ENCODE measurements around the gene GSTM1.
A peak's percentile ranks its signal among the peaks of the same experiment; 100 is the strongest.
"Not testable (repeated sequence)": the region's sequence is repeated elsewhere in the genome, so short reads cannot be mapped to it uniquely, and the experiment has no call there.

GSTM1 gene

GRCh38 chr1:109659997-109660690, 27.5 kb upstream of the GSTM1 start:
- DNase-seq (ENCODE audit: low read depth, low spot score): no peak

GRCh38 chr1:109660691-109661026, 27.0 kb upstream of the GSTM1 start:
- DNase-seq (ENCODE audit: low read depth, low spot score): not testable (repeated sequence)

- DNase-seq (ENCODE audit: low read depth, low spot score): no peak
Observed at GRCh38 chr1:109661391-109661790, 26.2 kb upstream of the GSTM1 start.

GRCh38 chr1:109664671-109665070, 22.9 kb upstream of the GSTM1 start:
- DNase-seq (ENCODE audit: low read depth, low spot score): no peak

DNA sequence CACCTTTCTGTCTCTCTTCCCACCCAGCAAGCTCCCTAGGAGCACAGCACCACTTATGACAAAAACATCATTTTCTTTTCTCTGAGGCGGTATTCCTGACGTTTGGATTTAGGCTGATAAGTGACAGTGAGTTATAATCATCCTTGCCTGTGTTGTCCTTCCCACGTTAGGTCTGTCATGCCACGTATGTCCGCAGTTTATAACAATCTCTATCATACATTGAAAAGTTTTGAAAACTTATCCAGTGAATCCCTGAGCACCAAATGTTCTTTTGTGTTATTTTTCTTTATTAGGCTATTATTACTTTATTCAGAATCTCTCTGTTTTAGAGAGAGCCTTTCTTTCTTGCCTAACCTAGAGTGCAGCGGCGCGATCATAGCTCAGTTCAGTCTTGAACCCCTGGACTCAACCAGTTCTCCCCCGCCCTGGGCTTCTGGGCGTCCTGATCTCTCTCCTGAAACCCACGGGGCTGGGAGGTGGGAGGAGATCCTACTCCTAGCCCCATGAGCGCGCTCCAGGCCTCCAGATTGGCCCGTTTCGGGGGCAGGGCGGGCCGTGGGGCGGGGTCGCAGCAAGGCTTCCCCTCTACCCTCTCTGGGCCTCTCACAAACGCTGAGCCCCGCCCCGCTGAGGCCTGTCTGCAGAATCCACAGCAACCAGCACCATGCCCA, 20.0 kb upstream of the GSTM1 start, which contains the start of gene GSTM2:
Gene GSTM2 (plus strand): TSS at position 606 of the 671 bp plus-strand sequence. CDS start 59 bp downstream, at position 665.
- DNase-seq (ENCODE audit: low read depth, low spot score): peak; percentile 90

GRCh38 chr1:109668123-109668775, 19.4 kb upstream of the GSTM1 start:
- no peak for DNase-seq (ENCODE audit: low read depth, low spot score)

DNA sequence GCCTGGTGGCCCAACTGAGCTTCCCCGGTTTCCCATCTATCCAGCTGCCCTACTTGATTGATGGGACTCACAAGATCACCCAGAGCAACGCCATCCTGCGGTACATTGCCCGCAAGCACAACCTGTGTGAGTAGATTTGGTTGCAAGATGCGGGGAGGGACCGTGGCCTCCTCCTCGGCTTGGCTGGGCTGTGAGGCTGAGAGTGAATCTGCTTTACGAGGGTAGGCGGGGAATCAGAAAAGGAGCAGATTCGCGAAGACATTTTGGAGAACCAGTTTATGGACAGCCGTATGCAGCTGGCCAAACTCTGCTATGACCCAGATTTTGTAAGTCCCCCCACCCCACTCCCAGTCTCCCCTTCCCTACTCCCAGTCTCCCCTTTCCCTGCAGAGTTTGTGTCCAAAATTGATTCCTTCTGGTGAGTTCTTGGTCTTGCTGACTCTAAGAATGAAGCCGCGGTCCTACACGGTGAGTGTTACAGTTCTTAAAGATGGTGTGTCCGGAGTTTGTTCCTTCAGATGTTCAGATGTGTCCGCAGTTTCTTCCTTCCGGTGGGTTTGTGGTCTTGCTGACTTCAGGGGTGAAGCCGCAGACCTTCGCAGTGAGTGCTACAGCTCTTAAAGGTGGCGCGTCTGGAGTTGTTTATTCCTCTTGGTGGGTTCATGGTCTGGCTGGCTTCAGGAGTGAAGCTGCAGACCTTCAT, 18.2 kb upstream of the GSTM1 start:
- DNase-seq (ENCODE audit: low read depth, low spot score): no peak

DNA sequence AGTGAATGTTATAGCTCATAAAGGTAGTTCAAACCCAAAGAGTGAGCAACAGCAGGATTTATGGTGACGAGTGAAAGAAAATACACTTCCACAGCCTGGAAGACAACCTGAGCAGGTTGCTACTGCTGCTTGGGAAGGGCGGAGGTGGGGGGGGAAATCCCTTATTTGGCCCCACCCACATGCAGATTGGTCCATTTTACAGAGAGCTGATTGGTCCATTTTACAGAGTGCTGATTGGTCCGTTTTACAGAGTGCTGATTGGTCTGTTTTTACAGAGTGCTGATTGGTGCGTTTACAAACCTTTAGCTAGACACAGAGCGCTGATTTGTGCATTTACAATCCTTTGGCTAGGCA, 17.7 kb upstream of the GSTM1 start:
- not testable (repeated sequence) for DNase-seq (ENCODE audit: low read depth, low spot score)

DNA sequence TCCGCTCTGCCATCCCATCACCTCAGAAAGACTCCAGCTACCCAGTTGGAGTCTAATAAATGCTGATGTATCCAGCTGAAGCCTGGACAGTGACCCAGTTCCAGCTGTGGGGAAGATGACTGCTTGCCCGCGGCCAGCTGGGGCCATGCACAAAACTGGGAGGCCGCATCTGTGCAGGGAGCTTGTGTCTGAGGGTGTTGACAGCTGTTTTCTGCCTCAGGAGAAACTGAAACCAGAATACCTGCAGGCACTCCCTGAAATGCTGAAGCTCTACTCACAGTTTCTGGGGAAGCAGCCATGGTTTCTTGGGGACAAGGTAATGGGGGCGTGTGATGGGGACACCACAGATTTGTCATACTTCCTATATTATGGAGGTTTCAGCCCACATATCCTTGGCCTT, 16.6 kb upstream of the GSTM1 start:
- DNase-seq (ENCODE audit: low read depth, low spot score): no peak

GRCh38 chr1:109673861-109674260, 13.8 kb upstream of the GSTM1 start:
- DNase-seq (ENCODE audit: low read depth, low spot score): not testable (repeated sequence)

- DNase-seq (ENCODE audit: low read depth, low spot score): not testable (repeated sequence)
Observed at GRCh38 chr1:109676683-109677381, 10.8 kb upstream of the GSTM1 start.

GRCh38 chr1:109677459-109677858, 10.2 kb upstream of the GSTM1 start:
- no peak for DNase-seq (ENCODE audit: low read depth, low spot score)

GRCh38 chr1:109678637-109679036, 9.0 kb upstream of the GSTM1 start:
- DNase-seq (ENCODE audit: low read depth, low spot score): not testable (repeated sequence)

DNA sequence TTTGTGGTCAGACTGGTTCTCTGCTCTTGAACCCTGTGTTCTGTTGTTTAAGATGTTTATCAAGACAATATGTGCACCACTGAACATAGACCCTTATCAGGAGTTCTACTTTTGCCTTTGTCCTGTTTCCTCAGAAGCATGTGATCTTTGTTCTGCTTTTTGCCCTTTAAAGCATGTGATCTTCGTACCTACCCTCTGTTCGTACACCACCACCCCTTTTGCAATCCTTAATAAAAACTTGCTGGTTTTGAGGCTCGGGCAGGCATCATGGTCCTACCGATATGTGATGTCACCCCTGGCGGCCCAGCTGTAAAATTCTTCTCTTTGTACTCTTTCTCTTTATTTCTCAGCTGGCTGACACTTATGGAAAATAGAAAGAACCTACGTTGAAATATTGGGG, 2.8 kb upstream of the GSTM1 start:
- not testable (repeated sequence) for DNase-seq (ENCODE audit: low read depth, low spot score)

- not testable (repeated sequence) for DNase-seq (ENCODE audit: low read depth, low spot score)
Observed at GRCh38 chr1:109685399-109685798, 2.2 kb upstream of the GSTM1 start.

DNA sequence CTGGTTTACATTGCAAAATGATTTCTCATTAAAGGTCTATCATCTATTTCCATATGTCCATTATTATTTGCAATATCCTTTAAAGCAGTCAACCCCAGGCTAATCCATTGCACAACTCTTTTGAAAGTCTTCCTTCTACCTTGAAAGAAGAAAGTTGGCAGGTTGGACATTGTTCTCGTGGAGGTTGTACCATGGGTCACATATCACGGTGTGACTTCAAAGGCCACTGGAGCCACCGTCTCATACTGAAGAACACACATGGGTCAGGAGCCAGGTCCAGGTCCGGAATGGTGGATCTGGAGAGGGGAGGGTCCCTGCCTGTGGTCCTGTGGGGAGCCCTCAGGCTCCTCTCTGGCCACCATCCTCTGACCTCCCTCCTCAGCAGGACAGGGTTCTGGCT, 1.7 kb upstream of the GSTM1 start:
- DNase-seq (ENCODE audit: low read depth, low spot score): not testable (repeated sequence)

DNA sequence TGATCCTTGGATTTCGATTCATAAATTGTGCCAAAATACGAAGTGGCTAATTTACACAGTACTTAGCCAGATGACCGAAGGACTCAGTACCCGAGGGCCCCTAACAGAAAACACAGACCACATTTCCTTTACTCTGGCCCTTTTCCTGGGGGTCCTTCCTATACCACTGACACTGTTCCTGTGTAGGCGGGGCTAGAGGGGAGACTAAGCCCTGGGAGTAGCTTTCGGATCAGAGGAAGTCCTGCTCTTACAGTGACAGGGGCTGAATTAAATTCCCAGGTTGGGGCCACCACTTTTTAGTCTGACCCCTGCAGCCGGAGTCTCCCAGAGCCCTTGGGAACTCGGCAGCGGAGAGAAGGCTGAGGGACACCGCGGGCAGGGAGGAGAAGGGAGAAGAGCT, 508 bp upstream of the GSTM1 start:
- not testable (repeated sequence) for DNase-seq (ENCODE audit: low read depth, low spot score)

- no peak for DNase-seq (ENCODE audit: low read depth, low spot score)
Observed at GRCh38 chr1:109689844-109690405, 2.3 kb downstream of the GSTM1 start.

GRCh38 chr1:109691759-109692158, 4.1 kb downstream of the GSTM1 start:
- no peak for DNase-seq (ENCODE audit: low read depth, low spot score)

DNA sequence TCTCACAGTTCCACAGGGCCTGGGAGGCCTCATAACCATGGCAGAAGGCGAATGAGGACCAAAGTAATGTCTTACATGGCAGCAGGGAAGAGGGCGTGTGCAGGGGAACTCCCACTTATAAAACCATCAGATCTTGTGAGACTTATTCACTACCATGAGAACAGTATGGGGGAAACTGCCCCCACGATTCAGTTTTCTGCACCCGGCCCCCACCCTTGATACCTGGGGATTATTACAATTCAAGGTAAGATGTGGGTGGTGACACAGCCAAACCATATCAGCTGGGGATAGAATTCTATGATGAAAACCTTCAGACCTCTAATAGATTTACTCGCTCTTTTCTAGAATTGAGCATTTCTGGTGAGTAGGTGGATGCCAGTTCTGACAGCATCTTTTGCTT, 6.8 kb downstream of the GSTM1 start:
- DNase-seq (ENCODE audit: low read depth, low spot score): not testable (repeated sequence)

DNA sequence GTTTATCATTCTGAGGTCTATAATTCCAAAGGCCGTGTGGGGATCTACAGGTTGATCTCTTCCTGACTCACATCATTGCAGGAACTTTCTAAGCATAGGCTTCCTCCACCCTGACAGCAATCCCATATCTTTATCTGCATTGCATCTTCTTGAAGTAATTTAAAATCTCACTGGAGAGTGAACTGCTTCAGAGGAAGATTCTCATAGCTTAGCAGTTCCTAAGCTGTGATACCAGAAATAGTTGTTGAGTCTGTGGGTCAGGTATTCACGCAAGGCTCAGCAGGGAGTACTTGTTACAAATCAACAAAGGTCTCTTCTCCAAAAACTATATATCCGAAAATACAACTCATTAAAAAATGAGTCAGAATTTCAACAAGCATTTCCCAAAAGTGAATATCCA, 7.5 kb downstream of the GSTM1 start:
- DNase-seq (ENCODE audit: low read depth, low spot score): not testable (repeated sequence)
